IMR-90 (cell line): Measurements from ENCODE around the gene ACTA2. TPM values are rescaled to one million over a fixed set of nuclear protein-coding genes. Genes with fewer than 3 reads are reported as not detected.

ENCODE experiments used
- ATAC-seq: fragments of 200-7000 bp; cut with Tn5 transposase; 2 replicates; pipeline ENCODE4 v1.9.1; 2020; ENCODE audit warnings: low read depth, mild to moderate bottlenecking, moderate library complexity
- BruUV-seq: library from RNA; stranded (reverse); fragments of 400-500 nt; replicated peaks from 2 replicates; lab custom pipeline; 2021; lab: Mats Ljungman, UMichigan
- CTCF ChIA-PET: fragments of 300-600 bp; formaldehyde crosslinking; extraction: SDS; loops from one replicate; lab custom pipeline; 2021; ENCODE audit warnings: antibody characterized with exemption; lab: Yijun Ruan, JAX
- POLR2A ChIA-PET: fragments of 300-600 bp; sonication (Branson Sonifier 250); formaldehyde crosslinking; loops from one replicate; lab custom pipeline; 2022; ENCODE audit warnings: antibody characterized with exemption; ENCODE audit not compliant: unreplicated experiment; lab: Charles Lee
- DNase-seq: peaks from one replicate; pipeline ENCODE4 v3.0.0; 2013
- H2AFZ ChIP-seq: replicated peaks from 2 replicates; pipeline ENCODE3; 2013; ENCODE audit warnings: low read length, mild to moderate bottlenecking; ENCODE audit not compliant: poor library complexity
- H2AK5ac ChIP-seq: 2 replicates; pipeline ENCODE4 v1.6.1; 2013; ENCODE audit warnings: low read depth, low read length, inconsistent platforms
- H2AK9ac ChIP-seq: replicated peaks from 2 replicates; pipeline ENCODE3; 2013; ENCODE audit warnings: mild to moderate bottlenecking, low read depth, low read length, moderate library complexity; ENCODE audit not compliant: poor library complexity
- H2BK120ac ChIP-seq: 2 replicates; pipeline ENCODE4 v1.6.1; 2013; ENCODE audit warnings: low read depth, low read length, inconsistent platforms
- H2BK15ac ChIP-seq: 3 replicates; pipeline ENCODE4 v1.6.1; 2013; ENCODE audit warnings: low read depth, low read length, inconsistent platforms
- H2BK20ac ChIP-seq: 2 replicates; pipeline ENCODE4 v1.6.1; 2013; ENCODE audit warnings: low read depth, mild to moderate bottlenecking, inconsistent platforms, low read length, moderate library complexity
- H2BK5ac ChIP-seq: 2 replicates; pipeline ENCODE4 v1.6.1; 2013; ENCODE audit warnings: mild to moderate bottlenecking, low read depth, low read length, inconsistent platforms; ENCODE audit not compliant: poor library complexity, severe bottlenecking
- H3K14ac ChIP-seq: replicated peaks from 2 replicates; pipeline ENCODE4 v1.6.1; 2013; ENCODE audit warnings: low read depth, low read length, inconsistent platforms
- H3K18ac ChIP-seq: 2 replicates; pipeline ENCODE4 v1.6.1; 2013; ENCODE audit warnings: low read depth, low read length, control low read depth
- H3K23ac ChIP-seq: 2 replicates; pipeline ENCODE4 v1.6.1; 2013; ENCODE audit warnings: low read depth, low read length, inconsistent platforms
- H3K27ac ChIP-seq: 2 replicates; pipeline ENCODE4 v1.5.1; 2013; ENCODE audit warnings: mild to moderate bottlenecking, control low read depth, low read length; ENCODE audit not compliant: insufficient read depth
- H3K27me3 ChIP-seq: 2 replicates; pipeline ENCODE4 v1.6.1; 2013; ENCODE audit warnings: low read length; ENCODE audit not compliant: control insufficient read depth, insufficient read depth
- H3K36me3 ChIP-seq: 2 replicates; pipeline ENCODE4 v1.6.1; 2013; ENCODE audit warnings: low read length, mixed read lengths; ENCODE audit not compliant: control insufficient read depth, insufficient read depth
- H3K4ac ChIP-seq: 2 replicates; pipeline ENCODE4 v1.6.1; 2013; ENCODE audit warnings: low read depth, low read length, inconsistent platforms
- H3K4me1 ChIP-seq: 2 replicates; pipeline ENCODE4 v1.6.1; 2013; ENCODE audit warnings: low read length, mixed read lengths; ENCODE audit not compliant: control insufficient read depth, insufficient read depth
- H3K4me2 ChIP-seq: 2 replicates; pipeline ENCODE4 v1.6.1; 2013; ENCODE audit warnings: low read depth, mild to moderate bottlenecking, control low read depth, low read length, moderate library complexity
- H3K4me3 ChIP-seq: 2 replicates; pipeline ENCODE4 v1.5.1; 2013; ENCODE audit warnings: low read depth, mild to moderate bottlenecking, control low read depth, low read length, moderate library complexity; ENCODE audit not compliant: insufficient read depth
- H3K56ac ChIP-seq: 2 replicates; pipeline ENCODE4 v1.6.1; 2013; ENCODE audit warnings: low read length, inconsistent platforms; ENCODE audit not compliant: insufficient read depth; ENCODE audit errors: extremely low read depth
- H3K79me1 ChIP-seq, 2 experiments: 2 replicates each; pipeline ENCODE4 v1.6.1; 2013; ENCODE audit warnings: low read length in 2 of 2, inconsistent platforms in 1 of 2, low read depth in 1 of 2
- H3K9ac ChIP-seq: 2 replicates; pipeline ENCODE4 v1.6.1; 2013; ENCODE audit warnings: low read depth, low read length, control low read depth
- H3K9me1 ChIP-seq: 2 replicates; pipeline ENCODE4 v1.6.1; 2013; ENCODE audit warnings: low read length, inconsistent platforms; ENCODE audit not compliant: insufficient read depth
- H3K9me3 ChIP-seq: 2 replicates; pipeline ENCODE4 v1.6.1; 2013; ENCODE audit warnings: low read length; ENCODE audit not compliant: control insufficient read depth, insufficient read depth
- H4K20me1 ChIP-seq: 2 replicates; pipeline ENCODE4 v1.6.1; 2013; ENCODE audit warnings: low read length, inconsistent platforms; ENCODE audit not compliant: insufficient read depth
- H4K5ac ChIP-seq: 2 replicates; pipeline ENCODE4 v1.6.1; 2013; ENCODE audit warnings: mild to moderate bottlenecking, low read depth, low read length, control low read depth
- H4K8ac ChIP-seq, 2 experiments: 2 replicates each; pipeline ENCODE4 v1.6.1; 2013; ENCODE audit warnings: low read depth in 2 of 2, low read length in 2 of 2, control low read depth in 1 of 2, inconsistent platforms in 1 of 2
- H4K91ac ChIP-seq: 2 replicates; pipeline ENCODE4 v1.6.1; 2013; ENCODE audit warnings: low read depth, low read length, inconsistent platforms; ENCODE audit not compliant: insufficient read depth
- BHLHE40 ChIP-seq: fragments of 150-350 bp; IDR thresholded peaks from 2 replicates; pipeline ENCODE4 v1.6.1; 2016; ENCODE audit warnings: mild to moderate bottlenecking, low read depth, low read length
- CEBPB ChIP-seq: IDR thresholded peaks from 2 replicates; pipeline ENCODE4 v1.6.1; 2012; ENCODE audit warnings: low read depth, low read length, improper control_type of control experiment
- CHD1 ChIP-seq: IDR thresholded peaks from 2 replicates; pipeline ENCODE4 v1.6.1; 2012; ENCODE audit warnings: low read depth, low read length, improper control_type of control experiment
- CTCF ChIP-seq: conservative IDR thresholded peaks from 2 replicates; pipeline ENCODE4 v1.5.1; 2012; ENCODE audit warnings: mild to moderate bottlenecking, low read depth, low read length, improper control_type of control experiment
- ELK1 ChIP-seq: fragments of 150-350 bp; IDR thresholded peaks from 2 replicates; pipeline ENCODE4 v1.6.1; 2016; ENCODE audit warnings: low read depth, mild to moderate bottlenecking, low read length, moderate library complexity, borderline replicate concordance
- FOS ChIP-seq: fragments of 150-350 bp; IDR thresholded peaks from 2 replicates; pipeline ENCODE4 v1.6.1; 2016; ENCODE audit warnings: low read depth, low read length
- MAFK ChIP-seq: IDR thresholded peaks from 2 replicates; pipeline ENCODE4 v1.6.1; 2012; ENCODE audit warnings: low read depth, low read length, improper control_type of control experiment
- MAZ ChIP-seq: IDR thresholded peaks from 2 replicates; pipeline ENCODE4 v1.6.1; 2012; ENCODE audit warnings: low read depth, mild to moderate bottlenecking, low read length, improper control_type of control experiment, moderate library complexity, borderline replicate concordance
- MXI1 ChIP-seq: IDR thresholded peaks from 2 replicates; pipeline ENCODE4 v1.6.1; 2012; ENCODE audit warnings: low read depth, mild to moderate bottlenecking, low read length, moderate library complexity, borderline replicate concordance
- NFE2L2 ChIP-seq: fragments of 150-350 bp; IDR thresholded peaks from 2 replicates; pipeline ENCODE4 v1.6.1; 2016; ENCODE audit warnings: low read depth, mild to moderate bottlenecking, low read length
- POLR2A ChIP-seq: IDR thresholded peaks from 2 replicates; pipeline ENCODE4 v1.6.1; 2012; ENCODE audit warnings: mild to moderate bottlenecking, low read depth, low read length
- RAD21 ChIP-seq: IDR thresholded peaks from 2 replicates; pipeline ENCODE4 v1.6.1; 2012; ENCODE audit warnings: low read length, improper control_type of control experiment
- RCOR1 ChIP-seq: IDR thresholded peaks from 2 replicates; pipeline ENCODE4 v1.6.1; 2012; ENCODE audit warnings: mild to moderate bottlenecking, low read length, improper control_type of control experiment; ENCODE audit not compliant: insufficient replicate concordance
- RFX5 ChIP-seq: IDR thresholded peaks from 2 replicates; pipeline ENCODE4 v1.8.0; 2012; ENCODE audit warnings: low read depth, mild to moderate bottlenecking, low read length, moderate library complexity
- SMC3 ChIP-seq: fragments of 150-350 bp; IDR thresholded peaks from 2 replicates; pipeline ENCODE4 v1.6.1; 2016; ENCODE audit warnings: low read depth, mild to moderate bottlenecking, antibody characterized with exemption, low read length, moderate library complexity
- USF2 ChIP-seq: fragments of 150-350 bp; IDR thresholded peaks from 2 replicates; pipeline ENCODE4 v1.6.1; 2017; ENCODE audit warnings: mild to moderate bottlenecking, antibody characterized with exemption, low read length, low read depth
- WGBS, 2 experiments: methylation state at CpG; one replicate each; pipeline versions ENCODE4 v1.1.5 to v1.1.7; 2013; ENCODE audit warnings: missing lambda C conversion rate in 2 of 2; ENCODE audit not compliant: insufficient read length in 1 of 2; ENCODE audit errors: extremely low coverage in 2 of 2; 5-methylcytosine and 5-hydroxymethylcytosine counted together
- dilution Hi-C: fragments of 300-500 bp; cut with HindIII; formaldehyde crosslinking; loops from one replicate; pipeline ENCODE4 v1.14.3; 2018; ENCODE audit warnings: low sequenced_read_pairs; ENCODE audit not compliant: unreplicated experiment
- in situ Hi-C: fragments of 300-500 bp; cut with MboI; formaldehyde crosslinking; loops from 3 replicates; pipeline ENCODE4 v1.14.3; 2019; ENCODE audit warnings: low sequenced_read_pairs, inconsistent platforms, mixed read lengths
- intact Hi-C: fragments of 100-400 bp; cut with micrococcal nuclease; formaldehyde crosslinking; loops from 2 replicates; pipeline ENCODE4 v1.10.0; 2022
- polyA plus RNA-seq, 3 experiments: library from polyadenylated mRNA; depleted of rRNA; stranded (reverse); fragments of >200 nt; gene quantifications; 2 replicates each; pipeline ENCODE4 v1.2.3, GENCODE V29; 2012; ENCODE audit warnings: low replicate concordance in 1 of 3
- total RNA-seq: library from RNA; depleted of rRNA; stranded (reverse); fragments of >200 nt; gene quantifications from 2 replicates; pipeline ENCODE4 v1.2.3, GENCODE V29; 2012

Gene ACTA2
- total and polyA plus RNA-seq, 2 of the 4 experiments (the other 2 are of a cell fraction), result 978 to 1,235 TPM

- Histone ChIP-seq H3K9me3 (no peaks in the 10 kb centered on the region), H3K9ac (peak overlapping the region; percentile 4; the same call in 1 of the 2 replicates), H3K36me3 (peaks cover 2% of the 10 kb centered on the region; the same call in 1 of the 2 replicates), H3K4me2 (peak overlapping the region; percentile 77; the same call in 1 of the 2 replicates), H3K27me3 (no peaks in the 10 kb centered on the region), H2BK15ac (peak overlapping the region; percentile 86), H3K23ac (peak overlapping the region; percentile 79; the same call in 1 of the 2 replicates), H3K27ac (peak overlapping the region; percentile 66; the same call in 1 of the 2 replicates), H2AFZ (no peak overlapping the region), H3K79me1 (peaks cover 38 to 63% of the 10 kb centered on the region in 2 experiments), H3K4me3 (no peak overlapping the region; the same call in 1 of the 2 replicates), H4K5ac (peak overlapping the region; percentile 83; the same call in 1 of the 2 replicates), H2BK20ac (peak overlapping the region; percentile 87), H2BK120ac (peak overlapping the region; percentile 82), H4K91ac (peak overlapping the region; percentile 63), H2AK9ac (no peak overlapping the region), H3K14ac (peak overlapping the region; percentile 75; the same call in 1 of the 2 replicates), H3K4ac (peak overlapping the region; percentile 76; the same call in 1 of the 2 replicates), H3K4me1 (peaks cover 40% of the 10 kb centered on the region), H4K20me1 (no peaks in the 10 kb centered on the region; the same call in 1 of the 2 replicates), H3K9me1 (peaks cover 19% of the 10 kb centered on the region), H3K56ac (peak overlapping the region; percentile 29; the same call in 1 of the 2 replicates), H3K18ac (peak overlapping the region; percentile 93; the same call in 1 of the 2 replicates), H4K8ac (peak overlapping the region; percentile 46 to 83), H2AK5ac (peak overlapping the region; percentile 52; the same call in 1 of the 2 replicates), H2BK5ac (peak overlapping the region; percentile 94)
- intact Hi-C loops (no loop called here), in situ Hi-C loops (no loop called here), dilution Hi-C loops (no loop called here)
- TF ChIP-seq CEBPB (no peak), FOS (no peak), SMC3 (no peak), RAD21 (no peak), RFX5 (no peak), ELK1 (no peak), POLR2A (no peak), BHLHE40 (no peak), MAZ (no peak), CTCF (no peak), MAFK (no peak), CHD1 (no peak), RCOR1 (no peak), MXI1 (no peak), USF2 (no peak), NFE2L2 (no peak)
- BruUV-seq, result no TSS peak
- DNase-seq (peak; percentile 40), ATAC-seq (peak; percentile 13; the same call in 1 of the 2 replicates)
- ChIA-PET CTCF (no interaction called here), POLR2A (no interaction called here)
- no CpG with 5 or more reads among the region's 3 CpGs for WGBS, 2 experiments
Measured at GRCh38 chr10:88893611-88894010, 59.0 kb downstream of the ACTA2 start.
